Stimulated activated CD8-positive, alpha-beta memory T cell treated with anti-CD3 and anti-CD28 coated beads, Interleukin-7, amount 100 ng/mL, for 4 hours (primary cell): ENCODE data around the gene MRPL9.

Experiments
- DNase-seq, 2 donors: peaks; one replicate each; pipeline ENCODE4 v3.0.0-alpha.2; 2020; ENCODE audit warnings: low read depth in 2 of 2

Gene MRPL9

DNA sequence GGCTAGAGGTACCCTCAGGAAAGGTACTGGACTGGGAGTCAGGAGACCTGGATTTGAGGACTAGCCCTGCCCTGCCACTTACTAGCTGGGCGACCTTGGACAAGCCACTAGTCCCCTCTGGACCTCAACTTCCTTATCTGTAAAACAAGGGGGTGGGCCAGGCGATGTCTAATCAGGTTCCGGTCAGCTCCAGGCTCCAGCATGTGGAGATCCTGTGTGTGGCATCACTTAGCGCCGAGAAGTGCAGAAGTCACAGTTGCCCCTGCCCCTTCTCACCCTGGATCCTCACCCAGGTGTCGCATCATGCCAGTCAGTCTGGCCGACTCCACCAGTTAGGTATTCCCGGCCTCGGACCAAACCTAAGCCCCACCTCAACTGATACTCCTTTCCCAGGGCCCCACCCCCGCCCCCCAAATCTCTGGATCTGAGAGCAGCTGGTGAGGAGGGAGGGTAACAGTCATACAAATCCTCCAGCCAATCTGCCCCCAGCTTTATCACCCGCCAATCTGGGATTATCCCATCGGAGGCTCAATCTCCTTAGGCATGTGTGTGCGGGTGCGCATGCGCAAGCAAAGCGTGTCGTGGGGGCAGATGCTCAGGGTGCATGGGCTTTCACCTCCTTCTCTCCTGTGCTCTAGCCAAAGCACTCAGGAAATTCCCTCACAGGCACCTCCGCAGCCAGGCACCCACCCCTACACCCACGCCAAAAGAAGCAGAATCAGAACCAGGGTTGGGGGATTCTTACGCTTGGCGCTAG lies 52.1 kb downstream of the MRPL9 start:
- DNase-seq, result no peak

DNA sequence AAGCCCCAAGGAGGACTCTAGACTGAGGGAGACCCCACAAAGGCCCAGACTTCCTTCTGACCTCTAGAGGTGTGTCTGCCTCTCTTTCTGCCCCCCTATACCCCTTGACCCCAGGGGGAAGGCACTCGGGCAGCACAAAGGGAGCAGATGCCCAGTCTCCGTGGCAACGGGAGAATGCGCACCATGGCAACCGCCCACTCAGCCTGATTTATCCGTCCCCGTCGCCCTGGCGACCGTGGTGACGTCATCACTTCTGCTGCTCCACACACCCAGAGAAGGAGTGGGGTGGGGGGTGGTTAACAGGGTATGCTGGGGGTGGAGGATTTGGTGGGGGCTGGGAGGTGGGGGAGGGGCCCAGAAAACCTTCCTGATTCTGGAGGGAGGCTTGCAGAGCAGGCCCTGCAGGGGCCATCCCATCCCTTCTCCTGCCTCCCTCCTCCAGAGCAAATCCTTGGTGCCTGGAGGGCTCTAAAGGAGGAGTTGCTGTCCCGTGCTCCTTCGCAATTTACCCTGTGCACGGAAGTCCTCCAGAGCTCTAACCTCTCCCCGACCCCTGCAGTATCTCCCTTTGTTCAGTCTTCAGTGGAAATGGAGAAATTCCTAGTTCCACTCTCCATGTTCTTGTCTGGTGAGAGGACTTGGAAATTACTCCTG lies 53.0 kb downstream of the MRPL9 start:
- peak in 1 of 2 donors; percentile 2 for DNase-seq
